ENCODE results near the gene VEGFA. TPM values are rescaled to one million over a fixed set of nuclear protein-coding genes. Genes with fewer than 3 reads are reported as not detected.

The VEGFA gene
- 100 to 1,000 TPM in 1 of 3 donors, 10 to 100 TPM in 2; 89.4 to 165 (median 94.7) TPM for total RNA-seq
- long read RNA-seq, donor 1, transcript VEGFA-205 (7 exons, 3,535 nt), result minor isoform, 30 of 99 reads
- long read RNA-seq, donor 1, transcript VEGFA-231 (8 exons, 1,188 nt), result minor isoform, 9 of 99 reads
- long read RNA-seq, donor 1, transcript VEGFA-227 (6 exons, 984 nt), result major isoform, 32 of 99 reads
- long read RNA-seq, donor 1, partial matches to known transcripts, result 6 of 99 reads
- long read RNA-seq, donor 1, other reads (novel, unspliced or antisense), result 16 of 99 reads
- long read RNA-seq, donor 2, partial matches to known transcripts, result 0 of 4 reads
- long read RNA-seq, donor 2, other reads (novel, unspliced or antisense), result 4 of 4 reads

DNA sequence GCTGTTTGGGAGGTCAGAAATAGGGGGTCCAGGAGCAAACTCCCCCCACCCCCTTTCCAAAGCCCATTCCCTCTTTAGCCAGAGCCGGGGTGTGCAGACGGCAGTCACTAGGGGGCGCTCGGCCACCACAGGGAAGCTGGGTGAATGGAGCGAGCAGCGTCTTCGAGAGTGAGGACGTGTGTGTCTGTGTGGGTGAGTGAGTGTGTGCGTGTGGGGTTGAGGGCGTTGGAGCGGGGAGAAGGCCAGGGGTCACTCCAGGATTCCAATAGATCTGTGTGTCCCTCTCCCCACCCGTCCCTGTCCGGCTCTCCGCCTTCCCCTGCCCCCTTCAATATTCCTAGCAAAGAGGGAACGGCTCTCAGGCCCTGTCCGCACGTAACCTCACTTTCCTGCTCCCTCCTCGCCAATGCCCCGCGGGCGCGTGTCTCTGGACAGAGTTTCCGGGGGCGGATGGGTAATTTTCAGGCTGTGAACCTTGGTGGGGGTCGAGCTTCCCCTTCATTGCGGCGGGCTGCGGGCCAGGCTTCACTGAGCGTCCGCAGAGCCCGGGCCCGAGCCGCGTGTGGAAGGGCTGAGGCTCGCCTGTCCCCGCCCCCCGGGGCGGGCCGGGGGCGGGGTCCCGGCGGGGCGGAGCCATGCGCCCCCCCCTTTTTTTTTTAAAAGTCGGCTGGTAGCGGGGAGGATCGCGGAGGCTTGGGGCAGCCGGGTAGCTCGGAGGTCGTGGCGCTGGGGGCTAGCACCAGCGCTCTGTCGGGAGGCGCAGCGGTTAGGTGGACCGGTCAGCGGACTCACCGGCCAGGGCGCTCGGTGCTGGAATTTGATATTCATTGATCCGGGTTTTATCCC lies at the start of gene VEGFA:
Gene VEGFA, plus strand, starts transcription at position 686 of the 846 bp plus-strand sequence.
- peak; percentile 89 for TF ChIP-seq CTCF (IDR thresholded peaks at IDR 0.05)
- H3K9me3 ChIP-seq, result no peaks in the 10 kb centered on the region
- DNase-seq (peak; percentile 91 to 95 (median 93)), ATAC-seq (peak; percentile 68)
- intact Hi-C loops (cut with DNase I, micrococcal nuclease), result loop anchor here (2.0 to 10.0 kb wide), 4 partner anchors 55 to 309 kb away; no protein-coding TSS in a partner anchor
- peak within 1 kb of the TSS; percentile 81 for H3K4me3 ChIP-seq
- H3K4me1 ChIP-seq (ENCODE audit: low read depth), result peaks cover 34% of the 10 kb centered on the region
- no peaks in the 10 kb centered on the region for H3K36me3 ChIP-seq (ENCODE audit: low read depth)

DNA sequence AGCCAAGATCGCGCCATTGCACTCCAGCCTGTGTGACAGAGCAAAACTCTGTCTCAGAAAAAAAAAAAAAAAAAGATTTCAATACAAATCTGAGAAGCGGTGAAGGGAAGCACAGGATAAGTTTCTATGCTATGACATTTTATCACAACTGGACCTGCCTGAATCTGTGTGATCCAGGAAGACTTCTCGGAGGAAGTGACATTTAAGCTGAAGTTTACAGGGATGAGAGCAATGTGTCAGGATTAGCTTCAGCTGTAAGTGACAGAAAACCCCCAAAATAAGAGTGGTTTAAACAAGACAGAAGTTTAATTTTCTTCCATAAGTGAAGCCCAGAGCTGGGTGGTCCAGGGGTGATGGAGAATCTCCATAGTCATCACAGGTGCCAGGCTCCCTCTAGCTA lies 49.0 kb upstream of the VEGFA start:
- ATAC-seq (no peak), DNase-seq (no peak)
- Histone ChIP-seq H3K36me3 (ENCODE audit: low read depth) (no peaks in the 10 kb centered on the region), H3K4me3 (no peak overlapping the region), H3K4me1 (ENCODE audit: low read depth) (peaks cover 13% of the 10 kb centered on the region), H3K9me3 (no peaks in the 10 kb centered on the region)
- no peak for TF ChIP-seq CTCF (IDR thresholded peaks at IDR 0.05)
- intact Hi-C loops (cut with DNase I, micrococcal nuclease), result loop anchor here in 1 of 2 donors (5.0 kb wide), 1 partner anchor 356 kb away; no protein-coding TSS in a partner anchor

- TF ChIP-seq CTCF (IDR thresholded peaks at IDR 0.05), result no peak
- H3K36me3 ChIP-seq (ENCODE audit: low read depth), result no peaks in the 10 kb centered on the region
- H3K4me1 ChIP-seq (ENCODE audit: low read depth), result peaks cover 13% of the 10 kb centered on the region
- intact Hi-C loops (cut with DNase I, micrococcal nuclease), result loop anchor here in 1 of 2 donors (5.0 kb wide), 1 partner anchor 354 kb away; no protein-coding TSS in a partner anchor
- ATAC-seq (no peak), DNase-seq (no peak)
- H3K9me3 ChIP-seq, result no peaks in the 10 kb centered on the region
- no peak overlapping the region for H3K4me3 ChIP-seq
These were observed 47.0 kb upstream of the VEGFA start for GRCh38 chr6:43722920-43723545.

GRCh38 chr6:43723737-43724295 lies 46.2 kb upstream of the VEGFA start:
- no peaks in the 10 kb centered on the region for H3K9me3 ChIP-seq
- ATAC-seq (peak; percentile 89), DNase-seq (peak; percentile 82 to 92 (median 83))
- H3K36me3 ChIP-seq (ENCODE audit: low read depth), result no peaks in the 10 kb centered on the region
- H3K4me1 ChIP-seq (ENCODE audit: low read depth), result peaks cover 13% of the 10 kb centered on the region
- no peak overlapping the region for H3K4me3 ChIP-seq
- intact Hi-C loops (cut with DNase I, micrococcal nuclease), result loop anchor here in 1 of 2 donors (5.0 kb wide), 1 partner anchor 353 kb away; no protein-coding TSS in a partner anchor
- peak; percentile 36 for TF ChIP-seq CTCF (IDR thresholded peaks at IDR 0.05)

DNA sequence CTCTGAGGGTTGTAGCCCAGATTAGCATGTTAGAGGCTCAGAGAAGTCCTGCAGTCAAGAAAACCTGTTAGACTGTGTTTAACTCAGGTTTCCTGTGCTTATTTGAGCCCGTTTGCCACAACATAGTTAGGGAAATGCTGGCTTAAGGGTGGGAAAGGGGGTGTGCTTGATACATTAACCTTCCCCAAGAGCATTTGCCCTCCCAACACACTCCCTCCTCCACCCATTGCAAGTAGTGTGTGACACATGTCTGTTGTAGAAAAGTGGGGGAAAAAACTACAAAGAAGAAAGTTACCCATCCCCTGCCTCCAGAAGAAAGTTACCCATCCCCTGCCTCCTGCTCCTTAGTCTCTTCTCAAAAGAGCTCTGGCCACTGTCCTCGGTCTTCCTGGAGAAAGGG lies 45.7 kb upstream of the VEGFA start:
- no peak for ATAC-seq
- intact Hi-C loops (cut with DNase I, micrococcal nuclease), result loop anchor here in 1 of 2 donors (5.0 kb wide), 1 partner anchor 353 kb away; no protein-coding TSS in a partner anchor
- DNase-seq, result no peak
- H3K4me3 ChIP-seq, result no peak overlapping the region
- no peaks in the 10 kb centered on the region for H3K9me3 ChIP-seq
- no peak for TF ChIP-seq CTCF (IDR thresholded peaks at IDR 0.05)
- no peaks in the 10 kb centered on the region for H3K36me3 ChIP-seq (ENCODE audit: low read depth)
- peaks cover 13% of the 10 kb centered on the region for H3K4me1 ChIP-seq (ENCODE audit: low read depth)
